ENCODE results near the gene JPH4. TPM values are rescaled to one million over a fixed set of nuclear protein-coding genes. Genes with fewer than 3 reads are reported as not detected.

The JPH4 gene
- total RNA-seq (2021; fragmentation: NEBNext Ultra II Directional; extraction: Animal tissue kit (Norgen Biotek cat#: 25700)), result 46.4 and 46.7 TPM in 2 replicates
- polyA plus RNA-seq (2011; rRNA removed), result 23.9 and 35.0 TPM in 2 replicates
- 31.2 TPM for polyA plus RNA-seq (2011; cell fraction: cytosol; rRNA removed)
- 48.6 TPM for polyA plus RNA-seq (2011; cell fraction: nucleus; rRNA removed)
- polyA plus RNA-seq (2012, experiment 1 of 2), result 20.3 to 33.0 TPM (median 27.2 TPM) in 4 replicates
- polyA plus RNA-seq (2012, experiment 2 of 2), result 23.3 TPM
- polyA plus RNA-seq (2013, experiment 1 of 2), result 23.9 TPM
- 23.3 TPM for polyA plus RNA-seq (2013, experiment 2 of 2)
- polyA minus RNA-seq (2011; rRNA and poly(A)+ RNA removed), result 11.2 and 13.2 TPM in 2 replicates
- polyA minus RNA-seq (2011; cell fraction: cytosol; rRNA and poly(A)+ RNA removed), result 19.1 TPM
- polyA minus RNA-seq (2011; cell fraction: nucleus; rRNA and poly(A)+ RNA removed), result 24.3 TPM
- long read RNA-seq, experiment 1, partial matches to known transcripts, result 17 of 32 reads
- long read RNA-seq, experiment 1, other reads (novel, unspliced or antisense), result 15 of 32 reads
- long read RNA-seq, experiment 2, partial matches to known transcripts, result 0 of 2 reads
- long read RNA-seq, experiment 2, other reads (novel, unspliced or antisense), result 2 of 2 reads

DNA sequence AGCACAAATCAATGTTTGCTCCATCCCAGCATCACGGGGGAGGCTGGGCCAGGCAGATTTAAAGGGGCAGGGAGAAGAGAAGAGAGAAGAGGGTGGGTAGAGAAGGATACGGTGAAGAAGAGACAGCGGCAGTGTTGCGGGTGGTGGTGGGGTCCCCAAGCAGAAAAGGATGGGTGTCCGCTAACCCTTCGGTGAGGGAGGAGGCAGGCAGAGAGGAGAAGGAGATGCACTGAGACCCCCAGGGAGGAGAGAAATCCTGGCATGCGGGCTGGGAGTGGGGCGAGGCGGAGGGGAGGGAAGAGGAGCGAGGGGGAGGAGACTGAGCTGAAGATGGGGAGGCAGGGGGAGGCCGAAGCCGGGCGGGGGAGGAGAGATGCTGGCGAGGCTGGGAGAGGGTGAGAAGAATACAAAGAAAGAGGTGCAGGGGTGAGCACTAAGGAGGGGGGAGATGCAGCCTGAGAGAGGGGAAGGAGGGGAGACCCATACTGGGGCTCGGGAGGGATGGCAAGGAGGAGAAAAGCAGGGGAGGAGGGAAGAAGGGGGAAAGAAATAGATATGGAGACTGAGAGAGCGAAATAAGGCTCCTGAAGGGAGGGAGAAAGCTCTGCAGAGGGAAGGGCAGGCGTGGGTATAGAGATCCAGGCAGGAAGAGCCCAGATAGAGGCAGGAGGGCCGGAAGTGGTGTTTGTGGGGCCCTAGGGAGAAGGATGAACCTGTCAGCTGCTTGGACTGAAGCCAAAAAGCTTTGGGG is at the start of gene JPH4:
Gene JPH4, minus strand, starts transcription at position 231 of the 751 bp plus-strand sequence. CDS start 1,337 bp downstream, outside the sequence.
- ChIA-PET CTCF (ENCODE audit: partially characterized antibody) (interaction anchor here (0.6 to 1.7 kb wide), 6 partner anchors 9 to 352 kb away, joined by 3 to 6 read pairs (median 4); no protein-coding TSS in a partner anchor), POLR2A (ENCODE audit: partially characterized antibody) (interaction anchor here (1.2 to 3.8 kb wide), 4 partner anchors 10 to 473 kb away, joined by 4 to 11 read pairs (median 6); partner anchors contain the start of gene CARMIL3)
- peaks cover 5 to 15% (median 9%) of the 10 kb centered on the region in 4 experiments; a peak in 6 of 7 replicates for H3K4me1 ChIP-seq (replicated peaks in 1 of 4; ENCODE audit: control insufficient read depth in 3 of 4, insufficient read depth in 4 of 4, low read length in 3 of 4)
- H3K27me3 ChIP-seq (replicated peaks in 1 of 4; ENCODE audit: control insufficient read depth in 3 of 4, extremely low read depth in 1 of 4, insufficient read depth in 3 of 4, low read length in 3 of 4), result peaks cover 17 to 29% (median 25%) of the 10 kb centered on the region in 4 experiments
- peak within 1 kb of the TSS; percentile 92; the same call in 1 of the 2 replicates for H2BK12ac ChIP-seq (ENCODE audit: low read depth, low read length)
- H3K4me2 ChIP-seq (ENCODE audit: insufficient read depth in 1 of 2, low read depth in 2 of 2, low read length in 2 of 2), result peak within 1 kb of the TSS; percentile 70 to 88
- no peaks in the 10 kb centered on the region for H3K9me3 ChIP-seq (ENCODE audit: insufficient read depth in 2 of 2, low read depth in 1 of 2, low read length in 1 of 2)
- peaks cover 6 to 7% of the 10 kb centered on the region in 2 experiments for H4K20me1 ChIP-seq (replicated peaks in 1 of 2; ENCODE audit: control insufficient read depth in 1 of 2, insufficient read depth in 2 of 2, low read length in 2 of 2)
- peak within 1 kb of the TSS; percentile 6 for H4K91ac ChIP-seq (replicated peaks; ENCODE audit: insufficient read length, low read length)
- no peak for FAIRE-seq
- no peak within 1 kb of the TSS for H3K56ac ChIP-seq (replicated peaks; ENCODE audit: insufficient read length, low read depth, low read length)
- peaks cover 20% of the 10 kb centered on the region; the same call in 1 of the 2 replicates for H3K23me2 ChIP-seq (ENCODE audit: low read depth, low read length)
- no peak within 1 kb of the TSS for H4K8ac ChIP-seq (ENCODE audit: extremely low read depth, insufficient read depth, low read length)
- peaks cover 0 to 4% (median 0%) of the 10 kb centered on the region in 4 experiments; a peak in 1 of 8 replicates for H3K36me3 ChIP-seq (ENCODE audit: control insufficient read depth in 2 of 4, insufficient read depth in 4 of 4, low read length in 3 of 4)
- peak within 1 kb of the TSS; percentile 9 for H2BK20ac ChIP-seq (ENCODE audit: low read length)
- 5% methylated on average over 7 of the region's 18 CpGs; no CpG with 5 or more reads in 1 of the 2 experiments for WGBS, 2 experiments (ENCODE audit: extremely low coverage in 1 of 2, insufficient coverage in 1 of 2, insufficient read length in 1 of 2, insufficient replicate concordance in 2 of 2, low coverage in 1 of 2, low lambda C conversion rate in 2 of 2, missing lambda C conversion rate in 1 of 2)
- H2AK5ac ChIP-seq (ENCODE audit: low read depth, low read length), result peak within 1 kb of the TSS; percentile 45; the same call in 1 of the 2 replicates
- no peak within 1 kb of the TSS for H3K14ac ChIP-seq (ENCODE audit: insufficient read length)
- H3K18ac ChIP-seq (ENCODE audit: extremely low read depth, low read length), result peak within 1 kb of the TSS; percentile 72
- peak within 1 kb of the TSS in 1 of 4 experiments; percentile 7; a peak in 1 of 7 replicates for H3K9ac ChIP-seq (replicated peaks in 1 of 4; ENCODE audit: extremely low read depth in 1 of 4, low read depth in 3 of 4, low read length in 3 of 4)
- H2BK120ac ChIP-seq (replicated peaks; ENCODE audit: low read depth, low read length), result no peak within 1 kb of the TSS
- H3K23ac ChIP-seq (ENCODE audit: insufficient read length), result no peak within 1 kb of the TSS
- H3K4me3 ChIP-seq (ENCODE audit: extremely low read depth in 1 of 4, insufficient read depth in 2 of 4, low read depth in 3 of 4, low read length in 4 of 4), result peak within 1 kb of the TSS; percentile 23 to 93 (median 54)
- peak within 1 kb of the TSS; percentile 92; the same call in 1 of the 2 replicates for H2BK15ac ChIP-seq (ENCODE audit: low read length)
- peak within 1 kb of the TSS; percentile 42 for H3K4ac ChIP-seq (replicated peaks; ENCODE audit: insufficient read length, low read depth, low read length)
- peak within 1 kb of the TSS; percentile 71; the same call in 1 of the 2 replicates for H2BK5ac ChIP-seq (ENCODE audit: low read depth, low read length)
- H3K27ac ChIP-seq (ENCODE audit: low read depth, low read length), result no peak within 1 kb of the TSS
- H3K79me2 ChIP-seq (ENCODE audit: control insufficient read depth in 1 of 2, insufficient read depth in 2 of 2, low read length in 2 of 2), result no peaks in the 10 kb centered on the region
- H3K79me1 ChIP-seq (ENCODE audit: low read depth, low read length), result no peaks in the 10 kb centered on the region
- peak in 1 of 2 experiments; percentile 77 for DNase-seq (ENCODE audit: low read depth in 1 of 2, low spot score in 2 of 2)
- H4K5ac ChIP-seq (ENCODE audit: insufficient read length, low read depth, low read length), result no peak within 1 kb of the TSS
- no peak within 1 kb of the TSS for H2AFZ ChIP-seq (ENCODE audit: low read length)
- TF ChIP-seq CHD2 (IDR thresholded peaks at IDR 0.05; ENCODE audit: low read length) (no peak), KDM4A (IDR thresholded peaks at IDR 0.05; ENCODE audit: low read depth, low read length, severe bottlenecking) (no peak), EZH2 (IDR thresholded peaks at IDR 0.05; ENCODE audit: low read depth, low read length, severe bottlenecking) (no peak), KDM1A (IDR thresholded peaks at IDR 0.05; ENCODE audit: borderline replicate concordance, low read length) (0 out of 2 replicates have a peak, but pooled peaks have one; percentile 42), TBP (IDR thresholded peaks at IDR 0.05; ENCODE audit: low read depth, low read length) (no peak), RFX5 (IDR thresholded peaks at IDR 0.05; ENCODE audit: borderline replicate concordance, low read depth, low read length) (no peak), TCF12 (IDR thresholded peaks at IDR 0.05; ENCODE audit: low read depth, low read length) (no peak)
- TF ChIP-seq, protein P1, sequence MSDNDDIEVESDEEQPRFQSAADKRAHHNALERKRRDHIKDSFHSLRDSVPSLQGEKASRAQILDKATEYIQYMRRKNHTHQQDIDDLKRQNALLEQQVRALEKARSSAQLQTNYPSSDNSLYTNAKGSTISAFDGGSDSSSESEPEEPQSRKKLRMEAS (IDR thresholded peaks at IDR 0.05), result peak; percentile 53

Data from H1 (cell line).